SHP77 treated with DMSO at 0.1 percent for 48 hours (cell line): Measurements from ENCODE around the gene OTOGL.
"Not testable (repeated sequence)": the region's sequence is repeated elsewhere in the genome, so short reads cannot be mapped to it uniquely, and the experiment has no call there.

Source experiments
- DNase-seq: peaks from one replicate; lab custom pipeline; 2025; lab: John Stamatoyannopoulos, UW

Gene OTOGL

GRCh38 chr12:80232837-80233236 is 133.5 kb downstream of the OTOGL start:
- no peak for DNase-seq

DNA sequence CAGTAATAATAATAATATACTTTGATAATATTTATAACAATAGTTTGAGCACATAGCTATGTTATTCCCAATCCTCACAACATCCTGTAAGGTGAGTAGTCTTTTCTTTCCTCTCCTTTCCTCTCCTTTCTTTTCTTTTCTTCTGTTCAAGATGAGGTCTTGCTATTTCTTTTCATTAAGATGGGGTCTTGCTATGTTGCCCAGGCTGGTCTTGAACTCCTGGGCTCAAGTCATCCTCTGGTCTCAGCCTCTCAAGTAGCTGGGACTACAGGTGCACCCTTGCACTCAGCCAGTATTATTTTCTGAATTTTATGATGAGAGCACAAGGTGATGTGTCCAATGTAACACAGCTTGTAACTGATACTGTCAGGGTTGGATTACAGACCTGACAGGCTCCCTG is 134.6 kb downstream of the OTOGL start:
- DNase-seq = no peak

DNA sequence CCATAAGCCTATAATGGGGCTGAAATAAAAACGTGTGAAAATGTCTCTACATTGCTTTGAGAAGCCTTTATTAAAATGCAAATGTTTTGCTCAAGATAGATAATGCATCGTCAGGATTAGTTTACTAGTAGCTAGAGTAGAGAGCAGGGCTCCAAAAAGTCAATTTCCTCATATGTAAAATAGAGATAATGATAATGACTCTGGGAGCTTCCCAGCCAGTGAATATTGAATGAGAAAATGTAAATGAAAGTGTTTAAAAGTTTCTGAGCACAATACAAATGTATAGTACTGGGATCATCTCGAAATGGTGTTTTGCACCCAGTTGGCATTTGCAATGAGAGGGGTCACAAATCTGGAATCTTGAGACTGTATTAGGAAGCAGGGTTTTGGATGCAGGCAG is 135.3 kb downstream of the OTOGL start:
- no peak for DNase-seq

- no peak for DNase-seq
Measured at GRCh38 chr12:80235944-80236343, 136.6 kb downstream of the OTOGL start.

DNA sequence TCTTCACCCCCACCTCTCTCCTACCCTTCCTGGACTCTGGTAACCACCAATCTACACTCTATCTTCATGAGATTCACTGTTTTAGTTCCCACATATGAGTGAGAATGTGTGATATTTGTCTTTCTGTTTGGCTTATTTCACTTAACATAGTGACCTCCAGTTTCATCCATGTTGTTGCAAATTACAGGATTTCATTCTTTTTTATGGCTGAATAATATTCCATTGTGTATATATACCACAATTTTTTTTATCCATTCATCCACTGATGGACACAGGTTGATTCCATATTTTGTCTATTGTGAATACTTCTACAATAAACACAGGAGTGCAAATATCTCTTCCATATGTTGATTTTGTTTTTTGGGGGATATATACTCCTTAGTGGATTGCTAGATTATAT is 140.5 kb downstream of the OTOGL start:
- no peak for DNase-seq

DNA sequence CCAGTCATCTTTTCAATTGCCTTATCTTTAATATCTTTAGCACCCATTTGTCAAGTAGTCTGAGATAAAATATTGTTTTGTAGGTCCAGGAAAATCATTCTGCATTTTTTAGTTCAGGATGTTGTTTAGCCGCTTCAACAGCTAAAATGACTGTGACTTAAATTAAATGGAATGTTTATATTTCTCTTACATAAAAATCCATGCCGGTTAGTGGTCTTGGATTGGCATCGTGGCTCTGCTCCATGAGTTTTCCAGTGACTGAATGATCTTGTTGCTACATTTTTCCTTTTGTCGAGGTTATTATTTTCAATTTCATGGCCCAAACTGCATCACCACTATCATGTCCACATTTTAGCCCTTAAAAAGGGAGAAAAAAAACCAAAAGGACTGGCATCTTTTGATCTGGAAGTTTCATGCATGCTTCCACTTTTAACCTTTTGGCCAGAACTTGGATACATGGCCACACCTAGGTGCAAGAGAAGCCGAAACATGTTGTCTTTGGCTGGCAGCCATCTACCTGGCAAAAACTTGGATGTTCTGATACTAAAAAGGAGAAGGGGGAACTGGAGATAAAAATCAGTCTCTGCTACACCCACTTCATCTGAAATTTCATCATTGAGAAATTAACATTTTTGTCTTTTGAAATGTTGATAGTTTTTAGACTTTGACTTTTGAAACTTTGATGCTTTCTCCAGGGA is 142.4 kb downstream of the OTOGL start:
- DNase-seq = no peak

DNA sequence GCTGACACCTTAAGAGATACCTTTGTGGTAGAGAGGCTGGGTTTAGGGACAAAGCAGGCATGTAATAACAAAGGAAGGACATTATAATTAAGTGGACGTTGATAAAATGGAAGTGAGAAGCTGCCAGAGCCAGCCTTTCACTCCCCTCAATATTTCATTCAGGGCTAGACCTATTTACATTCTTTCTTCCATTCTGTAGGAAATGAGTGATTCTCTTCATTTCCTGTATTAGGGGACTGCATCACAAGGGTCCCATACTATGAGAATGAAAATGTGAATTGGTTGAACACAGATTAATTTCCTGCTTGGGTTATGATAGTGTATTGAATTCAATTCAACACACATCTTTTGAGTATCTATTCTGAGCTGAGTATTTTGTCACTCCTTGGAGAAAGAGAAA is 143.0 kb downstream of the OTOGL start:
- DNase-seq = no peak

DNA sequence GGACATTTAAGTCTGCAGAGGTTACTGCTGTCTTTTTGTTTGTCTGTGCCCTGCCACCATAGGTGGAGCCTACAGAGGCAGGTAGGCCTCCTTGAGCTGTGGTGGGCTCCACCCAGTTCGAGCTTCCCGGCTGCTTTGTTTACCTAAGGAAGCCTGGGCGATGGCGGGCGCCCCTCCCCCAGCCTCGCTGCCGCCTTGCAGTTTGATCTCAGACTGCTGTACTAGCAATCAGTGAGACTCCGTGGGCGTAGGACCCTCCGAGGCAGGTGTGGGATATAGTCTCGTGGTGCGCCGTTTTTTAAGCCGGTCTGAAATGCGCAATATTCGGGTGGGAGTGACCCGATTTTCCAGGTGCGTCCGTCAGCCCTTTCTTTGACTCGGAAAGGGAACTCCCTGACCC is 150.2 kb downstream of the OTOGL start:
- not testable (repeated sequence) for DNase-seq

GRCh38 chr12:80257920-80258319 is 158.6 kb downstream of the OTOGL start:
- DNase-seq = no peak

GRCh38 chr12:80260269-80260668 is 160.9 kb downstream of the OTOGL start:
- DNase-seq = no peak

GRCh38 chr12:80261403-80261802 is 162.1 kb downstream of the OTOGL start:
- no peak for DNase-seq

DNA sequence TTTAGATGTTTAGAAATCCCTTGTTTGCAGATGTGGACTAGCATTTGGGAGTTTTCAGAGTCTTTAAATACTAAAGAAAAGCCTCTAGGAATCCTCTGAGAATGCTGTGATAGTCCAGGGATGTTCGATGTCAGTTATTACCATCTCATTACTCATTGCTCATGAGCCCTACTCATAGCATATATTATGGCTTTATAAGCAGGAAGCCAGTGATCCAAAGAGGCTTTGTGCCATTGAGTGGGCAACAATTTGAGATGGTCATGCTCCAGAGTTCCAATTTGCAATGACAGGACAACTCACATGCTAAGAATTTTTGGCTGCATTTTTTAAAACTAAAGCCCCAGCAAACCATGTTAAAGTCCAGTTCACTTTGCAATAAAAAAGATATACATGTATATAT is 163.0 kb downstream of the OTOGL start:
- DNase-seq = no peak

GRCh38 chr12:80262771-80263170 is 163.4 kb downstream of the OTOGL start:
- no peak for DNase-seq

- no peak for DNase-seq
Measured at GRCh38 chr12:80264386-80264785, 165.0 kb downstream of the OTOGL start.

DNA sequence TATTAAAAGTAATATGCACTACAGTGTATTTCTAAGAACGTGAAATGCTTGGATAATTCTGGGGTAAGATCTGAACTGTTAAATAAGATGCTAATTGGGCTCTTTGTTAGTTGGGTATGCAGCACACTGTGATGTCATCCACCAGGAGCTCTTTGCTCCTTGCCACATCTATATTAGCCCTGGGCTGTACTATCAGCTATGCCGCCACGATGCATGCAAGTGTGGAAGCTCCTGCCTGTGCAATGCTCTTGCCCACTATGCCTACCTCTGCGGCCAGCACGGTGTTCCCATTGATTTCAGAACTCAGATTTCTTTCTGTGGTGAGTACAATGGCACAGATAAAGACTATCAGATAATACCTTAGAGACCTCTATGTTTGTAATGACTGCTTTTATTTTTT is 165.6 kb downstream of the OTOGL start:
- DNase-seq = no peak

- DNase-seq = no peak
Measured at GRCh38 chr12:80268924-80269749, 169.8 kb downstream of the OTOGL start.

DNA sequence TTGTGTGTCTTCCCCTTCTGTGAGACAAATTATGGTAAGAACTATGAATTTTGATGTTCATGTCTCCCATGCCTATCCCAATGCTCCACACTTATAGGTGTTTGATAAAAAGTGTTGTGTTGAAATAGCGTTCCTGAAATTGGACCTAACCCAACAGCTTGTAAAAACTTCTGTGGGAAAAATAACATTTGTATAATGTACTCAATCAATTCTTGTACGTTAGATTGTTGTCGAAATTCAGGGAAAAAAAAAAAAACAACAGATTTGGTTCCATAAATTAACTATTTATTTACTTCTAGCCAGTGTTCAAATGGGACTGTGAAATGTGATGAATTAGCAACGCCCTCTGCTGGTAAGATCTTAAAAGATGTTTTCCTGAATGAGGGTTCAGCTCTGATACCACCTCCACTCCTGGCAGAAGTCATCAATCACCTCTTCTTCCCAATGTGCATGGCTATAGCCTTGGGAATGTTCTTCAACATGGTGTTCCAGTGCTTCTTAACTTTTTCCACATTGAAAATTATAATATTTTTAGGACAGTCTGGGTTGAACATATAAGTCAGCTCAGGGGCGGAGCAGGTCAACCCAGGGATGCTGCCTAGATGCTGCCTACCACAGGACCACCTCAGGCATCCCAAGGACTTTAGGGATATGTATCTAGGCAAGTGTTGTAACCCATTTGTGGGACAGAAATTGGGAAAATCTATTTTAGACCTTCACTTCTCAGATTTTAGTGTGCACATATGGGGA is 170.6 kb downstream of the OTOGL start:
- no peak for DNase-seq

GRCh38 chr12:80271780-80272179 is 172.4 kb downstream of the OTOGL start:
- DNase-seq = no peak

DNA sequence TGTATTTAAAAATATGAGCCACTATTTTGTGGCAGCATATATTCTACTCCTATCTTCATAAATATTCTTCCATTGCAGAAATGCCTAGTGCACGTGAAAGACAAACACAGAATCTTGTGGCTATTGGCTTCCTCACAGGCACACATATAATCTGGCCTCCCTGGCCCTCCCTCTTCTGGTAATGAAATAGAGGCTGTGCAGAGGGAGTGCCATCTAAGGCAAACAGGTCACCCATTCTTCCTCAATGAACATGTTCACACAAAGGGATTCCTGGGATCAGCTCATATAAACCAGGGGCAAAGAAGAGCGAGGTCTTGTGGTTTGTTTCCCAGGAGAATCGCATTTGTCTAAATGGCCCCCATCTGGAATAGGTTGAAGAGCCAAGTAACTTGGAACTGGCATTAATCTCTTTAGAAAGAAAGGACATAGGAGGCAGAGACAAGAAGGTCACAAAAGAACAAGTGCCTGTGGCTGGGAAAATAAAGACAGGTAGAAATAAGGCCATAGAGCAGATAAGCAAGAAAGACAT is 173.1 kb downstream of the OTOGL start:
- DNase-seq = no peak

GRCh38 chr12:80273144-80273543 is 173.8 kb downstream of the OTOGL start:
- DNase-seq = no peak

DNA sequence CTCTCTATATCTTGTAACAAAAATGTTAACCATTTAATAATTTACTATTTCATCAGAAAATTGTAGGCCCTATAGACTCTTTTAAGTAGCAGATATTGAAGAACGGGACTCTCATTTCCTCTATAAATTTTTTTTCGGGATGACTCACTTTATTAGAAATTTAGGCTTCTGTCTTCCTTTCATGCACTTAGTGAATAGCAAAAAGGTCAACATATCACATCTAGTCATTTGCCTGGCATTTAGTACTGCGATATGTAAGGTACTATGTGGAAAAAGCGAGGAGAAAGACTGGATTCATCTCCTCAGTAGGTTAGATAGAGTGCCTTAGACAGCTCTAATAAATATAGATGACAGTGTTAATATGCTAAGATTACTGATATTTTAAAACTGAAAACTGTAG is 178.4 kb downstream of the OTOGL start:
- DNase-seq = no peak

DNA sequence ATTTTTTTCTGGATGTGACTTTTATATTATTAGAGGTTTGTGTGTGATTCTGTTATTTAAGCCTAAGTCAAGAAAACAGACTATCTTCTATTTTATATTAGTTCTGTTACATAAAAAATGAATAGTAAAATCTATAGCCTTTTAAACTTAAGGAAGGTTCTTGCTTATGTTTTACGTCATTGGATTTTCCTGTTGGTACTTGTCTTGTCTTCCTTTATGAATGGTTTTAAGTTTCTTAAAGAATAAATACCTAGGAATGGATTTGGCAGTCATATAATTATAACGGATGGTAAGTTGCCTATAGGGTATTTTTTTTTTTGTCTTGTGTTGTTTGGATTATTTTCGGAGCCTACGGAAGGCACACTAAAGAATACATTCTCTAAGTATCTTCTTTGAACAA is 182.9 kb downstream of the OTOGL start:
- no peak for DNase-seq

DNA sequence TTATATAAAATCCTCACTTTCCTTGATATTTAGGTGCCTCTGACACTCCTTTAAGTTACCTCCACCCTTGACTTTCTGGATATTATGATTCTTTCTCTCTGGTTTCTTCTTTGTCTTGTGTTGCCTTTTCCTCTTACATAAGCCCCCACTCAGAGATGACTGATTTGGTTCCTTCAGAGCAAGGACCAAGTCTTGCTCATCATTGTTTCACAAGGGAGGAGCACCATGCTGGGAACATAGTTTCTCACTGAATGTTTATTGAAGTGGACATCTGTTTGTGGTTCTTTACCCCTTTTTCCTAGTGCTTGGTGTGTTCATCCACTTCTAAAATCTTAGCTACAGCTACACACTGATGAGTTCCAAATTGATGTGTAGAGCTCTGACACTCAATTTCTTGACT is 183.4 kb downstream of the OTOGL start:
- DNase-seq = no peak
